B cell (primary cell): ENCODE measurements around the gene RMDN3. TPM values are rescaled to one million over a fixed set of nuclear protein-coding genes. Genes with fewer than 3 reads are reported as not detected.
A peak's percentile ranks its signal among the peaks of the same experiment; 100 is the strongest.

ENCODE experiments used
- ATAC-seq: fragments of 200-7000 bp; cut with Tn5 transposase; one replicate; pipeline ENCODE4 v1.10.0; 2021; ENCODE audit warnings: low read depth, mild to moderate bottlenecking, moderate number of reproducible peaks, moderate library complexity
- CTCF ChIA-PET: fragments of 350-600 bp; sonication (Branson Sonifier 250); formaldehyde crosslinking; loops from one replicate; lab custom pipeline; 2021; ENCODE audit warnings: antibody characterized with exemption, inconsistent platforms; lab: Charles Lee
- POLR2A ChIA-PET: fragments of 350-600 bp; sonication (Branson Sonifier 250); formaldehyde crosslinking; loops from one replicate; lab custom pipeline; 2021; ENCODE audit warnings: antibody characterized with exemption; lab: Charles Lee
- DNase-seq: peaks from one replicate; pipeline ENCODE4 v3.0.0; 2013
- H2AFZ ChIP-seq: 2 replicates; pipeline ENCODE4 v1.6.1; 2012; ENCODE audit warnings: mild to moderate bottlenecking, low read depth, low read length; ENCODE audit not compliant: insufficient read depth, poor library complexity, severe bottlenecking
- H3K27ac ChIP-seq, 2 donors: 1 replicate in 1 of 2; 2 replicates in 1 of 2; pipeline ENCODE4 v1.5.1; 2012 to 2013; ENCODE audit warnings: low read length in 2 of 2, mild to moderate bottlenecking in 2 of 2, moderate library complexity in 1 of 2
- H3K27me3 ChIP-seq, 4 experiments: fragments of 200-600 bp in 1 of 4; sonication (generic) in 1 of 4; replicated peaks in 1 of 4; 1 replicate in 2 of 4; 2 replicates in 2 of 4; pipeline versions ENCODE4 v1.6.1 to v1.7.0; 2013 to 2016; ENCODE audit warnings: low read length in 3 of 4, mild to moderate bottlenecking in 2 of 4, mixed read lengths in 1 of 4, moderate library complexity in 1 of 4; ENCODE audit not compliant: insufficient read depth in 4 of 4, control insufficient read depth in 3 of 4; ENCODE audit errors: control extremely low read depth in 1 of 4
- H3K36me3 ChIP-seq, 2 experiments: replicated peaks in 1 of 2; 1 replicate in 1 of 2; 2 replicates in 1 of 2; pipeline versions ENCODE4 v1.6.1 to v1.7.1; 2013; ENCODE audit warnings: low read length in 1 of 2; ENCODE audit not compliant: insufficient read depth in 2 of 2, control insufficient read depth in 1 of 2; ENCODE audit errors: control extremely low read depth in 1 of 2, extremely low read depth in 1 of 2
- H3K4me1 ChIP-seq, 2 donors: fragments of 200-600 bp in 1 of 2; sonication (generic) in 1 of 2; 1 replicate in 1 of 2; 2 replicates in 1 of 2; pipeline versions ENCODE4 v1.5.1 to v1.6.1; 2013 to 2017; ENCODE audit warnings: low read length in 2 of 2; ENCODE audit not compliant: control insufficient read depth in 2 of 2, insufficient read depth in 2 of 2
- H3K4me2 ChIP-seq: replicated peaks from 2 replicates; pipeline ENCODE3; 2012; ENCODE audit warnings: mild to moderate bottlenecking, low read depth, low read length; ENCODE audit not compliant: poor library complexity, severe bottlenecking
- H3K4me3 ChIP-seq, 5 experiments: fragments of 200-600 bp in 1 of 5; sonication (generic) in 1 of 5; 1 replicate in 3 of 5; 2 replicates in 2 of 5; pipeline versions ENCODE4 v1.5.1 to v1.7.0; 2011 to 2016; ENCODE audit warnings: low read length in 4 of 5, mild to moderate bottlenecking in 4 of 5, low read depth in 2 of 5, control low read depth in 1 of 5, moderate library complexity in 1 of 5; ENCODE audit not compliant: insufficient read depth in 1 of 5; ENCODE audit errors: control extremely low read depth in 1 of 5, extremely low read depth in 1 of 5
- H3K79me2 ChIP-seq: fragments of 200-600 bp; sonication (generic); one replicate; pipeline ENCODE4 v1.6.0; 2016; ENCODE audit warnings: low read length; ENCODE audit not compliant: control insufficient read depth, insufficient read depth
- H3K9ac ChIP-seq: fragments of 200-600 bp; sonication (generic); 2 replicates; pipeline ENCODE4 v1.6.1; 2017; ENCODE audit warnings: mild to moderate bottlenecking, low read length, moderate library complexity
- H3K9me3 ChIP-seq, 3 donors: one replicate each; pipeline versions ENCODE4 v1.6.1 to v1.7.1; 2013; ENCODE audit warnings: low read length in 2 of 3; ENCODE audit not compliant: control insufficient read depth in 2 of 3, insufficient read depth in 1 of 3; ENCODE audit errors: control extremely low read depth in 1 of 3
- H4K20me1 ChIP-seq: 2 replicates; pipeline ENCODE4 v1.6.0; 2012; ENCODE audit warnings: mild to moderate bottlenecking, low read length; ENCODE audit not compliant: insufficient read depth, control insufficient read depth, poor library complexity, severe bottlenecking
- H3K27ac Mint-ChIP-seq: one replicate; pipeline ENCODE4 v1.8.0; 2021; ENCODE audit warnings: mixed read lengths
- H3K27me3 Mint-ChIP-seq: one replicate; pipeline ENCODE4 v1.8.0; 2021; ENCODE audit warnings: mixed read lengths
- H3K4me1 Mint-ChIP-seq: one replicate; pipeline ENCODE4 v1.8.0; 2021; ENCODE audit warnings: mixed read lengths
- H3K4me3 Mint-ChIP-seq: one replicate; pipeline ENCODE4 v1.8.0; 2021; ENCODE audit warnings: mixed read lengths
- H3K9me3 Mint-ChIP-seq: one replicate; pipeline ENCODE4 v1.8.0; 2022; ENCODE audit warnings: mixed read lengths; ENCODE audit not compliant: insufficient read depth
- CTCF ChIP-seq: fragments of 200-600 bp; IDR thresholded peaks from one replicate; pipeline ENCODE4 v1.8.0; 2022; ENCODE audit warnings: antibody characterized with exemption, mild to moderate bottlenecking
- EZH2 ChIP-seq: IDR thresholded peaks from 2 replicates; pipeline ENCODE4 v1.6.1; 2012; ENCODE audit warnings: borderline replicate concordance, low read depth, mild to moderate bottlenecking, moderate library complexity, low read length; ENCODE audit not compliant: insufficient read depth, poor library complexity, severe bottlenecking
- WGBS: methylation state at CpG from one replicate; pipeline ENCODE4 v1.1.5; 2013; ENCODE audit warnings: missing lambda C conversion rate; ENCODE audit not compliant: insufficient coverage; 5-methylcytosine and 5-hydroxymethylcytosine counted together
- intact Hi-C: fragments of 100-400 bp; cut with micrococcal nuclease; formaldehyde crosslinking; loops from one replicate; pipeline ENCODE4 v1.10.0; 2022
- polyA plus RNA-seq: library from polyadenylated mRNA; depleted of rRNA; stranded (reverse); fragments of >200 nt; gene quantifications from 2 replicates; pipeline ENCODE4 v1.2.3, GENCODE V29; 2012
- total RNA-seq, 2 donors: library from RNA; stranded (reverse); fragments of 120-200 nt in 1 of 2; gene quantifications; 1 replicate in 1 of 2; 2 replicates in 1 of 2; pipeline versions ENCODE4 v1.2.3 to v1.2.4, GENCODE V29; 2013 to 2022

RMDN3 gene
- total and polyA plus RNA-seq, 2 donors (not counting 1 experiment from before 2014, with no cell fraction given), result 12.4 to 22.1 TPM

- H3K4me1 Mint-ChIP-seq, result no peaks in the 10 kb centered on the region
- no peak overlapping the region for H3K4me3 Mint-ChIP-seq
- WGBS, result 100% methylated on average over 3 of the region's 7 CpGs
- H3K27ac ChIP-seq, result no peak overlapping the region
- no peaks in the 10 kb centered on the region for H3K4me1 ChIP-seq
- no peaks in the 10 kb centered on the region for H3K27me3 Mint-ChIP-seq
- H3K9me3 ChIP-seq, result no peaks in the 10 kb centered on the region
- intact Hi-C loops, result loop anchor here (1.0 kb wide), 1 partner anchor 80 kb away; no protein-coding TSS in a partner anchor
- ChIA-PET CTCF (interaction anchor here (0.9 to 3.4 kb wide), 4 partner anchors 37 to 184 kb away, joined by 3 to 33 read pairs (median 5); no protein-coding TSS in a partner anchor), POLR2A (interaction anchor here (0.6 kb wide), 1 partner anchor 232 kb away, joined by 3 read pairs; no protein-coding TSS in a partner anchor)
- no peak overlapping the region for H3K4me3 ChIP-seq
- DNase-seq (peak; percentile 18), ATAC-seq (no peak)
- H2AFZ ChIP-seq, result no peak overlapping the region
- H3K27ac Mint-ChIP-seq, result no peak overlapping the region
- no peaks in the 10 kb centered on the region for H4K20me1 ChIP-seq
- H3K27me3 ChIP-seq, result no peaks in the 10 kb centered on the region
- peaks cover 3% of the 10 kb centered on the region for H3K79me2 ChIP-seq
- H3K9ac ChIP-seq, result no peak overlapping the region
- no peak for TF ChIP-seq EZH2
- peak; percentile 23 for TF ChIP-seq CTCF
- H3K4me2 ChIP-seq, result no peak overlapping the region
- H3K9me3 Mint-ChIP-seq, result no peaks in the 10 kb centered on the region
- H3K36me3 ChIP-seq, result no peaks in the 10 kb centered on the region
These were observed 53.0 kb downstream of the RMDN3 start for GRCh38 chr15:40702077-40702476.

- no peak overlapping the region for H3K27ac Mint-ChIP-seq
- Histone ChIP-seq H3K4me2 (no peak overlapping the region), H4K20me1 (no peaks in the 10 kb centered on the region), H3K9me3 (no peaks in the 10 kb centered on the region), H3K9ac (no peak overlapping the region), H3K36me3 (no peaks in the 10 kb centered on the region), H3K27ac (no peak overlapping the region), H3K4me3 (no peak overlapping the region), H3K27me3 (no peaks in the 10 kb centered on the region), H3K79me2 (peaks cover 3% of the 10 kb centered on the region), H2AFZ (no peak overlapping the region), H3K4me1 (peaks cover 7 to 18% of the 10 kb centered on the region in 2 donors)
- ChIA-PET POLR2A (interaction anchor here (0.6 kb wide), 1 partner anchor 58 kb away, joined by 3 read pairs; no protein-coding TSS in a partner anchor), CTCF (interaction anchor here (0.6 kb wide), 1 partner anchor 549 kb away, joined by 3 read pairs; no protein-coding TSS in a partner anchor)
- no peak overlapping the region for H3K4me3 Mint-ChIP-seq
- no peaks in the 10 kb centered on the region for H3K9me3 Mint-ChIP-seq
- 100% methylated on average over 2 of the region's 7 CpGs for WGBS
- peaks cover 19% of the 10 kb centered on the region for H3K4me1 Mint-ChIP-seq
- intact Hi-C loops, result loop anchor here (10.0 kb wide), 1 partner anchor 1277 kb away; the partner anchor contains the start of gene EHD4
- ATAC-seq, result no peak
- TF ChIP-seq EZH2 (no peak), CTCF (no peak)
- no peaks in the 10 kb centered on the region for H3K27me3 Mint-ChIP-seq
- no peak for DNase-seq
These were observed 57.1 kb downstream of the RMDN3 start for GRCh38 chr15:40697916-40698315.
